Measurements from ENCODE around the gene NFIB. TPM values are rescaled to one million over a fixed set of nuclear protein-coding genes. Genes with fewer than 3 reads are reported as not detected.

NFIB gene
- polyA plus RNA-seq, 3 donors: not detected

DNA sequence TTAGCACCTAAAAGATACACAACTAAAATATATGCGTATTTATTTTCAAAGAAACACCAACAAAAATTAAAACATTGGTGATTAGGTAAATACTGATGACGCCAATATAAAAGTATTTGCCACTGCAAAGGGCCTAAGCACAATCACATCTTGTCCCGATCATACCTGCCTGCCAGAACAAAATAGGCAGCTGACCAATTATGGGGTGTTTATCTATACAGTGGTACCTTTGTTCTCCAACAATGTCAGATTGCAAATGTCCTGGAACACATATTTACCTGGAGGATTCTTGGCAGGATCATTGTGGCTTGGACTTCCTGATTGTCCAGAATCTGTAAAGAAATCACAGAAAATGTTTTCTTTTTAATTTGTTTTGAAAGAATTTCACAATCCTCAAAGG lies 134.5 kb downstream of the NFIB start:
- H3K4me3 ChIP-seq (replicated peaks in 1 of 3; ENCODE audit: low read depth in 2 of 3, low read length in 3 of 3): no peak overlapping the region
- H3K79me2 ChIP-seq (ENCODE audit: insufficient read depth, low read length): no peaks in the 10 kb centered on the region
- H3K4me3 Mint-ChIP-seq: no peak overlapping the region
- H3K4me1 ChIP-seq (ENCODE audit: control insufficient read depth in 1 of 2, insufficient read depth in 2 of 2, low read length in 2 of 2): no peaks in the 10 kb centered on the region
- WGBS (ENCODE audit: insufficient coverage): no CpG with 5 or more reads among the region's 3 CpGs
- no peaks in the 10 kb centered on the region for H3K4me1 Mint-ChIP-seq
- H4K20me1 ChIP-seq (ENCODE audit: insufficient read depth, low read length): no peaks in the 10 kb centered on the region
- no peak overlapping the region for H3K9ac ChIP-seq (ENCODE audit: insufficient read depth, low read length, poor library complexity, severe bottlenecking)
- no peaks in the 10 kb centered on the region for H3K27me3 ChIP-seq (ENCODE audit: control insufficient read depth in 2 of 2, insufficient read depth in 2 of 2, low read length in 2 of 2)
- no peaks in the 10 kb centered on the region for H3K36me3 ChIP-seq (replicated peaks in 1 of 2; ENCODE audit: control insufficient read depth in 1 of 2, insufficient read depth in 2 of 2, low read length in 2 of 2)
- intact Hi-C loops (cut with micrococcal nuclease): no loop called here
- H3K4me2 ChIP-seq (replicated peaks; ENCODE audit: extremely low read depth, low read length, poor library complexity, severe bottlenecking): no peak overlapping the region
- H3K9me3 ChIP-seq (replicated peaks in 1 of 2; ENCODE audit: control insufficient read depth in 1 of 2, insufficient read depth in 1 of 2, low read length in 2 of 2): no peaks in the 10 kb centered on the region
- no peaks in the 10 kb centered on the region for H3K36me3 Mint-ChIP-seq
- H3K27ac ChIP-seq (ENCODE audit: low read depth in 1 of 2, low read length in 2 of 2): no peak overlapping the region
- DNase-seq: no peak
- H3K27me3 Mint-ChIP-seq (ENCODE audit: low read depth in 3 of 3): peaks cover 0 to 1% (median 0%) of the 10 kb centered on the region in 3 donors
- H3K27ac Mint-ChIP-seq: no peak overlapping the region
- H3K9me3 Mint-ChIP-seq: peaks cover 0 to 3% (median 0%) of the 10 kb centered on the region in 7 donors
- no peak overlapping the region for H2AFZ ChIP-seq (ENCODE audit: insufficient read depth, low read depth, low read length, poor library complexity, severe bottlenecking)
- TF ChIP-seq, protein P1, sequence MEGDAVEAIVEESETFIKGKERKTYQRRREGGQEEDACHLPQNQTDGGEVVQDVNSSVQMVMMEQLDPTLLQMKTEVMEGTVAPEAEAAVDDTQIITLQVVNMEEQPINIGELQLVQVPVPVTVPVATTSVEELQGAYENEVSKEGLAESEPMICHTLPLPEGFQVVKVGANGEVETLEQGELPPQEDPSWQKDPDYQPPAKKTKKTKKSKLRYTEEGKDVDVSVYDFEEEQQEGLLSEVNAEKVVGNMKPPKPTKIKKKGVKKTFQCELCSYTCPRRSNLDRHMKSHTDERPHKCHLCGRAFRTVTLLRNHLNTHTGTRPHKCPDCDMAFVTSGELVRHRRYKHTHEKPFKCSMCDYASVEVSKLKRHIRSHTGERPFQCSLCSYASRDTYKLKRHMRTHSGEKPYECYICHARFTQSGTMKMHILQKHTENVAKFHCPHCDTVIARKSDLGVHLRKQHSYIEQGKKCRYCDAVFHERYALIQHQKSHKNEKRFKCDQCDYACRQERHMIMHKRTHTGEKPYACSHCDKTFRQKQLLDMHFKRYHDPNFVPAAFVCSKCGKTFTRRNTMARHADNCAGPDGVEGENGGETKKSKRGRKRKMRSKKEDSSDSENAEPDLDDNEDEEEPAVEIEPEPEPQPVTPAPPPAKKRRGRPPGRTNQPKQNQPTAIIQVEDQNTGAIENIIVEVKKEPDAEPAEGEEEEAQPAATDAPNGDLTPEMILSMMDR (IDR thresholded peaks at IDR 0.05): no peak

- intact Hi-C loops (cut with micrococcal nuclease): no loop called here
- WGBS (ENCODE audit: insufficient coverage): no CpG with 5 or more reads among the region's 1 CpG
- H3K4me3 Mint-ChIP-seq: no peak overlapping the region
Measured at GRCh38 chr9:14175778-14176177, 138.2 kb downstream of the NFIB start.

More at GRCh38 chr9:14175778-14176177, 138.2 kb downstream of the NFIB start:
- Histone ChIP-seq H2AFZ (ENCODE audit: insufficient read depth, low read depth, low read length, poor library complexity, severe bottlenecking) (no peak overlapping the region), H3K4me2 (replicated peaks; ENCODE audit: extremely low read depth, low read length, poor library complexity, severe bottlenecking) (no peak overlapping the region), H3K4me3 (replicated peaks in 1 of 3; ENCODE audit: low read depth in 2 of 3, low read length in 3 of 3) (no peak overlapping the region), H3K27me3 (ENCODE audit: control insufficient read depth in 2 of 2, insufficient read depth in 2 of 2, low read length in 2 of 2) (no peaks in the 10 kb centered on the region), H3K36me3 (replicated peaks in 1 of 2; ENCODE audit: control insufficient read depth in 1 of 2, insufficient read depth in 2 of 2, low read length in 2 of 2) (no peaks in the 10 kb centered on the region), H3K79me2 (ENCODE audit: insufficient read depth, low read length) (no peaks in the 10 kb centered on the region), H3K4me1 (ENCODE audit: control insufficient read depth in 1 of 2, insufficient read depth in 2 of 2, low read length in 2 of 2) (no peaks in the 10 kb centered on the region), H3K9ac (ENCODE audit: insufficient read depth, low read length, poor library complexity, severe bottlenecking) (no peak overlapping the region), H3K27ac (ENCODE audit: low read depth in 1 of 2, low read length in 2 of 2) (no peak overlapping the region), H3K9me3 (replicated peaks in 1 of 2; ENCODE audit: control insufficient read depth in 1 of 2, insufficient read depth in 1 of 2, low read length in 2 of 2) (no peaks in the 10 kb centered on the region), H4K20me1 (ENCODE audit: insufficient read depth, low read length) (no peaks in the 10 kb centered on the region)
- H3K27ac Mint-ChIP-seq: no peak overlapping the region
- H3K27me3 Mint-ChIP-seq (ENCODE audit: low read depth in 3 of 3): peaks cover 0 to 2% (median 0%) of the 10 kb centered on the region in 3 donors
- no peaks in the 10 kb centered on the region for H3K4me1 Mint-ChIP-seq
- TF ChIP-seq, protein P1 (IDR thresholded peaks at IDR 0.05): no peak
- no peaks in the 10 kb centered on the region for H3K36me3 Mint-ChIP-seq
- peaks cover 0 to 2% (median 0%) of the 10 kb centered on the region in 7 donors for H3K9me3 Mint-ChIP-seq
- DNase-seq: no peak

All from CD14-positive monocyte (primary cell).